SIG-M5 (cell line): Measurements from ENCODE around the gene NRXN3.

Experiments used
- DNase-seq: peaks from one replicate; lab custom pipeline; 2025; lab: John Stamatoyannopoulos, UW

The NRXN3 gene

GRCh38 chr14:79693935-79694334 is 1523.8 kb downstream of the NRXN3 start:
- no peak for DNase-seq

DNA sequence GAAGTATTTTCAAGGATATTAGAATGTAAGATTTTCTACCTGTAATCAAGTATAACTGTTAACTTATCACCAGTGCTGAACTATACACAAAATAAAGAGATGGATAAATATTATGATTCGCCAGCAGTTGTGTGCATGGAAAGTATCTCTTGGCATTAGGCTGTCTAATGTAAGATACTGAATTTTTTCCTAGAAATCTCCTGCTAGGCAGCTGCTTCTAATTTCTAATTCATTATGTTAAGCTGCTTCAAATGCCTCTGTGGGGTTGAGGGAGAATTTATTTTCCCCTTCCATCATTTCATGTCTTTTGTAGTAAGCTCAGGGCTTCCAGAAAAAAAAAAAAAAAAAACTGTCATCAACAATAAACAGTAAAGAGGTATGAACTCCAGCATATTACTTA is 1525.1 kb downstream of the NRXN3 start:
- DNase-seq, result no peak

GRCh38 chr14:79698298-79698711 is 1528.1 kb downstream of the NRXN3 start:
- DNase-seq, result no peak

GRCh38 chr14:79699206-79699605 is 1529.0 kb downstream of the NRXN3 start:
- no peak for DNase-seq

GRCh38 chr14:79701371-79701770 is 1531.2 kb downstream of the NRXN3 start:
- DNase-seq, result no peak

DNA sequence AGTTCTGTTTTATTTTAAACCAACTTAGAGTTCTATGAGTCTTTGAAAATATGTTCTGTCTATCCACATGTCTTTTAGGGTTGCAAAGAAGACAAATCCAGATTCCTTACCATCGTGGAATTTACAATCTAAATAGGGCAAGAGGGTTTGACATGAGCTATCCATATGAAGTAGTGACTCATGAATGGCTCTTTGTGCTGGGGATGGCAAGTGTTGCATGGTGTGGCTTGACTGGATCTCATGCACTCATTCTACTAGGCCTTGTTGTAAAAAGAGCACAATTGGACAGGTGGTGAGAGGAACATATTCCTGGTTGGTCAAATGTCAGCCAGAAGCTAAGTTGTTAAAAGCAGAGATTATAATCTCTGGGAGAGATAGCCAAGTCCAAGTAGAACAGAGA is 1532.0 kb downstream of the NRXN3 start:
- DNase-seq, result no peak

DNA sequence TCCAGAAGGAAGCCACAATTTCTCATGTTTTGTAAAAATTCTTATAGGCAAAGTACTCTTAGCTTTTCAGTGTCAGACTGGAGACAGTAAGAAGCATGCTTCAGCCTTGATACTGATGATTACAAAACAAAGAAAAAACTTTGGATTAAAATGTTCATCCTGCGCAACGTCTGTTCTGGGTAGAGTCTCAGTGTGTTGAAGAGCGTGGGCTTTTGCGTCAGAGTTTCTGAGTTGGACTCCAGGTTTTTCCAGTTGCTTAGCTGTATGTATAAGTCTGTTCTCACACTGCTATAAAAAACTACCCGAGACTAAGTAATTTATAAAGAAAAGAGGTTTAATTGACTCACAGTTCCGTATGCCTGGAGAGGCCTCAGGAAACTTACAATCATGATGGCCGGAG is 1533.0 kb downstream of the NRXN3 start:
- no peak for DNase-seq

DNA sequence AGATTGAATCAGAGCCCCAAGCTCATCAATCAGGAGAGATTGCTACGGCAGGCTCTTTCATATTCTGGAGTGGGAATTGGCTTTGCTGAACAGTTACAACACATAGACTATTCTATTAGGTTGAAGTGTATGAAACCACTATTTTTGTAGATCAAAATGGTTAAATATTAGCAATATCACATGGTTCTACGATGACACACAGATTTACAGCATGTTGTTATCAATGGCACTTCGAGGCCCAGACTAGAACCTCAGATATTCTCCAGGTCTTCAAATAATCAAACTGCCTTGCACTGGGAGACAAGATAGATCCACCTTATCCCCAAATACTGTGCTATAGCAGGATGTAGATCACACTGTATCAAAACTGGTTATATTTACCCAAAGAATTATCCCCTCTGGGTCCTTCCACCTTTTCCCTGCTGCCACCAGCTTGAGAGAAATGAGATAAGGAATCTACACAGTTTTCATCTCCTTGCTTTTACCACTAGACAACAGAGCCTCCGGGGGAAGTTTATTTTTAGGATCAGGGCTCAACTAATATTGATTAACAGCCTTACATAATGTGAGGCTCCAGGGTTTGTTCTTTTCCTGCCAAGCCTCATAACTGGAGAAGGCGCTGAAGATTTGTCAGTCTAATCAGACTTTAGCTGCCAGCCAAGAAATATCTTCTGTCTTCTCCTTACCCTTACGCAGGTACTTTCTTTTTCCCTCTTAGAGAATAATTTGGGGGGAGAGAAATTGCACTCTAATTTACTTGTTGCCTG is 1534.1 kb downstream of the NRXN3 start:
- DNase-seq, result no peak

DNA sequence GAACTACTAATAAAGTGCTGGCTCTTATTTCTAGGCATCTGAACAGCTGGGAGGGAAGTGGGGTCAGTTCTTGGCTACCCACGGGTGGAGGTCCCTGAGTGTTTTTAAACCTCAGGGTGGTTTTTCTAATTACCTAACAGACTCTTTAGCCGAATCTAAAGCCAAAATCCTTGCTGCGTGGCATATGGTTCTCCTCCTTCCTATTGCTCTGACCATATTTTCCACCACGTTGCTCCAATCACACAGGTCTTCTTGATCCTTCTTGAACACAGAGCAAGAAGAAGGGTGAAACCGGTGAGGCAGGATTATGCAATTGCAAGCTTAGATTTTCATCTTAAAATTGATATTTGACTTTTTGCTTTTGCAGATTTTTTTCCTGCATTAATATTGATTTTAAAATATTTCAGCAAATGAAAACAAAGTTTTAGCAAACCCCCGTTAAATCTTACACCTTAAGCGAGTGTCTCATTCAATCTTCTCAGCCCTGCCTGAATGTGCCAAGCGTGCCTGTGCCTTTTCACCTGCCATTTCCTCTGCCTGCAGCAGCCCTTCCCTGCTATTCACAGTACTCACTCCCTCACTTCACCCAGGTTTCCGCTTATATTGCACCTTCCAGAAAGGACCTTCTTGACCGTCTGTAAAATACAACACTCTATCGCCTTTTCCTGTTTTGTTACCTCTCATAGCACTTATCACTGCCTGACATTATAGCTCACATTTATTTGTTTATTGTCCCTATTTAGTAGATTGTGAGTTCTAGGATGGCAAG is 1535.1 kb downstream of the NRXN3 start:
- DNase-seq, result no peak

DNA sequence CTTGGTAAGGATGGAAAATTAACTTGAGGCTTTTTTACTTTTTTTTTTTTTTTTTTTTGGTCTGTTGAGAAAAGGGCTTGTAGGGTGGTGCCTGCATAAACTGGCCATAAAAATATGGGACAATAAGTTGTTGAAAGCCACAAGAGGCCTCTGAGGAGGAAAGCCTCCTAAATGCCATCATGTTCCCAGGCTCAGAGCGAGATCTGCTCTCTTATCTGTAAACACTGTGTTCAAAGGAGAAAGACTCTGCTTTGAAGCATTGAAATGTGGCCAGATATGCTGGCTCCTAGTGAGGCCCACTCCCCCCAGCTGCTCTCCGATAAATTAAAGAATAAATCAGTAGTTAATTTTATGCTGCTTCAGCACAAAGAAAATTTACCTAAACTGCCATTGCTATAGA is 1536.2 kb downstream of the NRXN3 start:
- no peak for DNase-seq

GRCh38 chr14:79708426-79709388 is 1538.5 kb downstream of the NRXN3 start:
- DNase-seq, result no peak

GRCh38 chr14:79709573-79709972 is 1539.4 kb downstream of the NRXN3 start:
- DNase-seq, result no peak

- DNase-seq, result no peak
Observed at GRCh38 chr14:79712302-79712950, 1542.3 kb downstream of the NRXN3 start.

DNA sequence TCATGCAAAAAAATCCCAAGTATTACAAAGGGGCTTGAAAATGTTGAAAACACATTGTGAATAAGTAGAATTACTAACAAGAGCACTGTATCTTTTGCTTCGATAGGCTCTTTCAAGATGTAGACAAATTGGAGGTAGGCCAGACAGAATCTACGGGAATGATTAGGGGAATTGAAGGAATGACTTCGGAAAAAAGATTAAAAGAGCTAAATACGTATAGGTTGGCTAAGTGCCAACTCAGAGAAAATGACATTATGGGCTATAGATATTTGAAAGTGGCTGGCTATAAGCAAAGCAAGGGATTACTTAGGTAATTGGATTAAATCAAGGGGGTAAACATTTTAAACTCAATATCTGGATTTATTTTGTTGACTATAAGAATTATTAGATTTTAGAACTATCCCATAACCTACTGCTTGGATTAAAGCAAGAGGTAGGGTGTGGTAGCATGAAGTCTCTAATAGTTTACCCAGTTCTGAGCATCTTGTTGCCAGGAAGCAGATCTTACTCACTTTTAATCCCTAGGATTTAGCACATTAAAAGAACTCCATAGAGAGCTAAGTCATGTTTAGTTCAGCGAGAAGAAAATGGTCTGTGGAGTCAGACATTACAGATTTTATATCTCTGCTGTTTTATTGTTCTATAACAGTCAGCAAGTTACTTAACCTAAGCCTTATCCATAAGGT is 1551.4 kb downstream of the NRXN3 start:
- no peak for DNase-seq

- no peak for DNase-seq
Observed at GRCh38 chr14:79724934-79725717, 1555.0 kb downstream of the NRXN3 start.

DNA sequence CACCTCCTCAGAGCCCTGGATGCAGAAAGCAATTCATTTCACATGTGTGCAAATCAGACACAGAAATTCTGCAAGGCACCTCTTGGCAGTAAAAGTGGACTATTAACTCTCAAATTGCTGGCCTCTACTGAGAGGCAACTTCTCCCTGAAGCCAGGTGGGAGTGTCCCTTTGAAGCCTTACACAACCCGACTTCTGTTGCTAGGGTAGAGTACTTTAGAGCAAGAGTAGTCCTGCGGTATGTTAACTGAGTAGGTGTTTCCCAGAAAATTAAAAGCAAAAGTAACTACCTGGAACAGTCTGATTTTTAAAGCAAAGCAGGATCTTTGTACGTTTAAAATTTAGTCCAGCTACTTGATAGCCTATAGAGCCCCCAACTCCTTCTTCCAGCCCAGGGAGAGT is 1557.7 kb downstream of the NRXN3 start:
- DNase-seq, result no peak

DNA sequence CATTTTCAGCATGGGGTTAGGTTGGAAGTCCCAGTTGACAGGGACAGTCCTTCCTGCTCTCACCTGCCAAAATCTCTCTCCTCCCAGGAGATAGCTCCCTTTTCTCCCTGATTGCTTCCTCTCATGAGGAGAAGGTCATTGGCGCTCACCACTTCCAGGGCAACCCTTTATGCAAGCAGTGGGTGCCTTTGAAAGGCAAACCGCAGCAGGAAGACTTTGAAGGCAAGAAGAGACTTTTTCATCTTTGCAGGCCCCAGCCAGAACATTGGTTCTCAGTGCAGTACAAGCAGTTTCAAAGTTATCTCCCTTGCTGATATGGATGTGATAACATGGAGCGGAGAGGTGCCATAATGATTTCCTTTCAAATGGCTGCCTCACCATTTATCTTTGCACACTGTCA is 1558.2 kb downstream of the NRXN3 start:
- DNase-seq, result no peak

- no peak for DNase-seq
Observed at GRCh38 chr14:79729731-79730130, 1559.6 kb downstream of the NRXN3 start.

DNA sequence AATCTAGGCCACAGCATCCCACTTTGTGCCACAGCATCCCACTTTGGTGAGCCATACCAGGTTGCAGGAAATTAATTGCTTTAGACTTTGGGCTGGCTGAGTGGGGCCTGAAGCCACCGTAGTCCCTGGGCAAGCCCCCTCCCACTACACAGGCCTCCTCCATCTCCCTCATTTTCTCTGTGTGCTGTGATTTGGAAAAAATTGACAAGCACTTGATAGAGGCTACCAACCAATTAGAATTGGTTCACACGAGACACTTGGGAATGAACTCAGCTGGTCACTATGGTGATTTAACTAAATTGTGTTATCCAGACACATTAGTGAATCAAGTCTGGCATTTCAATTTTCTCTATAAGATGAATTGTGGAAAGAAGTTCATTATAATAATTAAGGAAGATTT is 1560.0 kb downstream of the NRXN3 start:
- DNase-seq, result no peak

DNA sequence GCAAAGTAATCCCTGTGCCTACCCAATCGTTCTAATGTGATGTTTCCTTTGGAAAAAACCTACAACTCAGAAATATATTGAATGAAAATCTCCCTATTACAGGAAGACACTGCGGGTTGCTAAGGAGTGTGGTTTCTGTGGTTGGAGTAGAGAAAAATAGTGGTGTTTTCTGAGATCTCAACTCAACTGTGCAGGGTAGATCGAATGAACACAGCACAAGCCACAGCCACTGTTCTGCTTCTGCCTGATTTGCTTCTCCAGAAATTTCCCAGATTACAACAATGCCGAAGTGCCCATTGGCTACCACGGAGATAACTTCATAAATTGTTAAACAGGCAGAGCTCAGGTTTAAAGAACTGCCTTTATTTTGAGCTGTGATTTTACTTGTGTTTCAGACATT is 1560.8 kb downstream of the NRXN3 start:
- no peak for DNase-seq
